ENCODE results near the gene DNMT3B.

- TF ChIP-seq CTCF (optimal IDR thresholded peaks at IDR 0.05 in 1 of 3, IDR thresholded peaks at IDR 0.05 in 1 of 3, conservative IDR thresholded peaks at IDR 0.05 in 1 of 3; ENCODE audit: extremely low read depth in 1 of 3, insufficient read depth in 2 of 3, low read length in 3 of 3) (no peak), EZH2 (IDR thresholded peaks at IDR 0.05; ENCODE audit: low read length) (no peak)
Measured at GRCh38 chr20:32855387-32855786, 93.2 kb downstream of the DNMT3B start.
